ENCODE results near the gene ZNF283. TPM values are rescaled to one million over a fixed set of nuclear protein-coding genes. Genes with fewer than 3 reads are reported as not detected.

ZNF283 gene
- total RNA-seq, 1 experiment from 2014 or later: 12.0 TPM

DNA sequence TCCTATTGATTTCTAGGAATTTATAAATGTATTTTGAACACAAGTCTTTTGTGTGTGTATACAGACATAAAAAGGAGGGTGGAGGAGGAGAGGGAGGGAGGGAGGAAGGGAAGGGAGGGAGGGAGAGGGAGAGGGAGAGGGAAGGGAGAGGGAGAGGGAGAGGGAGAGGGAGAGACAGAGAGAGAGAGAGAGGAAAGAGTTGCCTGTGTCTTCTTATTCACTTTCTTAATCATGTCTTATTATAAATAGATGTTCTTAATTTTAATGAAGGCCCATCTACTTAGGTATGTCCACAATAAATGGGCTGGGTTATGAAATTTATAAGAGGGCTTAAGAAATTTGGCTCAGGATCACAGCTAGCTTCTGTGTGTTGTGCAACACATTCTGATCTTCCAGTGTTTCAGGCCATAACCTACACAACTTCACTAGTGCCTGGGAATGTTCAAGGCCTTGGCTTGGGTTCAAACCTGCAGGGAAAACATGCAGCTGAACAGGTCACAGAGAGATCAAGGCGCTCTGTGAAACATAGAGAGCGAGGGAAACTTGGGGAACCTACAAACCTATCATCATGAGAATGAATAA lies 68.7 kb downstream of the ZNF283 start:
- intact Hi-C loops (cut with micrococcal nuclease; ENCODE audit: unreplicated experiment): no loop called here
- H3K27me3 ChIP-seq (replicated peaks; ENCODE audit: control insufficient read depth, insufficient read depth, low read length): no peaks in the 10 kb centered on the region
- H3K4me3 Mint-ChIP-seq (ENCODE audit: unreplicated experiment): no peak overlapping the region
- H3K4me1 ChIP-seq: no peaks in the 10 kb centered on the region
- DNase-seq: no peak
- H3K9me3 Mint-ChIP-seq (ENCODE audit: unreplicated experiment): peaks cover 19% of the 10 kb centered on the region
- H3K36me3 ChIP-seq (ENCODE audit: control insufficient read depth, insufficient read depth, low read length): no peaks in the 10 kb centered on the region
- no peaks in the 10 kb centered on the region for H3K27me3 Mint-ChIP-seq (ENCODE audit: insufficient read depth, unreplicated experiment)
- CTCF ChIA-PET: interaction anchor here (1.0 kb wide), 1 partner anchor 55 kb away, joined by 4 read pairs; the partner anchor contains the start of gene ZNF221
- H3K4me3 ChIP-seq (ENCODE audit: low read depth, low read length): no peak overlapping the region
- peaks cover 6% of the 10 kb centered on the region for H3K36me3 Mint-ChIP-seq (ENCODE audit: insufficient read depth, unreplicated experiment)
- H3K4me1 Mint-ChIP-seq (ENCODE audit: low read depth, unreplicated experiment): no peaks in the 10 kb centered on the region
- no peak overlapping the region for H3K27ac Mint-ChIP-seq (ENCODE audit: unreplicated experiment)
- H3K9me3 ChIP-seq: no peaks in the 10 kb centered on the region; the same call in 1 of the 2 replicates
- BruUV-seq (replicated peaks): no TSS peak
- TF ChIP-seq, protein P1, sequence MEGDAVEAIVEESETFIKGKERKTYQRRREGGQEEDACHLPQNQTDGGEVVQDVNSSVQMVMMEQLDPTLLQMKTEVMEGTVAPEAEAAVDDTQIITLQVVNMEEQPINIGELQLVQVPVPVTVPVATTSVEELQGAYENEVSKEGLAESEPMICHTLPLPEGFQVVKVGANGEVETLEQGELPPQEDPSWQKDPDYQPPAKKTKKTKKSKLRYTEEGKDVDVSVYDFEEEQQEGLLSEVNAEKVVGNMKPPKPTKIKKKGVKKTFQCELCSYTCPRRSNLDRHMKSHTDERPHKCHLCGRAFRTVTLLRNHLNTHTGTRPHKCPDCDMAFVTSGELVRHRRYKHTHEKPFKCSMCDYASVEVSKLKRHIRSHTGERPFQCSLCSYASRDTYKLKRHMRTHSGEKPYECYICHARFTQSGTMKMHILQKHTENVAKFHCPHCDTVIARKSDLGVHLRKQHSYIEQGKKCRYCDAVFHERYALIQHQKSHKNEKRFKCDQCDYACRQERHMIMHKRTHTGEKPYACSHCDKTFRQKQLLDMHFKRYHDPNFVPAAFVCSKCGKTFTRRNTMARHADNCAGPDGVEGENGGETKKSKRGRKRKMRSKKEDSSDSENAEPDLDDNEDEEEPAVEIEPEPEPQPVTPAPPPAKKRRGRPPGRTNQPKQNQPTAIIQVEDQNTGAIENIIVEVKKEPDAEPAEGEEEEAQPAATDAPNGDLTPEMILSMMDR (IDR thresholded peaks at IDR 0.05; ENCODE audit: insufficient read depth in 1 of 2, low read depth in 1 of 2, low read length in 1 of 2, severe bottlenecking in 1 of 2, unreplicated experiment in 1 of 2): no peak
- POLR2A ChIA-PET: no interaction called here

Other genes with a start within 250 kb of the ZNF283 start
- 27.7 and 30.1 TPM in 2 replicates for gene IRGQ, start 231.2 kb upstream of the ZNF283 start, total RNA-seq (2022)
- gene ZNF576, start 230.7 kb upstream of the ZNF283 start, total RNA-seq (2022): 13.2 and 16.9 TPM in 2 replicates
- gene SRRM5, start 215.2 kb upstream of the ZNF283 start, total RNA-seq (2022): 0.81 and 1.0 TPM in 2 replicates
- 38.9 and 39.5 TPM in 2 replicates for gene ZNF428, start 207.7 kb upstream of the ZNF283 start, total RNA-seq (2022)
- 10.4 and 13.2 TPM in 2 replicates for gene CADM4, start 187.5 kb upstream of the ZNF283 start, total RNA-seq (2022)
- gene PLAUR, start 157.2 kb upstream of the ZNF283 start, total RNA-seq (2022): 2.2 and 3.1 TPM in 2 replicates
- not detected in 2 replicates for gene IRGC, start 111.2 kb upstream of the ZNF283 start, total RNA-seq (2022)
- 87.6 and 98.8 TPM in 2 replicates for gene SMG9, start 72.4 kb upstream of the ZNF283 start, total RNA-seq (2022)
- gene KCNN4, start 46.3 kb upstream of the ZNF283 start, total RNA-seq (2022): 3.0 and 4.0 TPM in 2 replicates
- 0.93 and 0.95 TPM in 2 replicates for gene LYPD5, start 24.9 kb upstream of the ZNF283 start, total RNA-seq (2022)
- gene ZNF404, start 56.6 kb downstream of the ZNF283 start, total RNA-seq (2022): 0.43 and 1.1 TPM in 2 replicates
- gene ZNF45, start 108.0 kb downstream of the ZNF283 start, total RNA-seq (2022): 14.8 and 14.9 TPM in 2 replicates
- 4.3 and 6.2 TPM in 2 replicates for gene ZNF221, start 123.9 kb downstream of the ZNF283 start, total RNA-seq (2022)
- gene ZNF155, start 156.9 kb downstream of the ZNF283 start, total RNA-seq (2022): 9.4 and 10.3 TPM in 2 replicates
- 5.1 and 5.5 TPM in 2 replicates for gene ZNF230, start 175.6 kb downstream of the ZNF283 start, total RNA-seq (2022)
- 4.4 and 5.6 TPM in 2 replicates for gene ZNF222, start 198.1 kb downstream of the ZNF283 start, total RNA-seq (2022)
- gene ZNF223, start 224.7 kb downstream of the ZNF283 start, total RNA-seq (2022): 9.9 and 11.3 TPM in 2 replicates
- 2.3 and 3.6 TPM in 2 replicates for gene ZNF284, start 244.8 kb downstream of the ZNF283 start, total RNA-seq (2022)